Activated naive CD4-positive, alpha-beta T cell (primary cell): ENCODE measurements around the gene C2orf49.
A peak's percentile ranks its signal among the peaks of the same experiment; 100 is the strongest.

ENCODE experiments used
- DNase-seq, 4 experiments: peaks; one replicate each; lab custom pipeline; 2025; lab: John Stamatoyannopoulos, UW

C2orf49 gene

GRCh38 chr2:105362862-105363591, 25.7 kb downstream of the C2orf49 start:
- no peak for DNase-seq

- DNase-seq = no peak
Measured at GRCh38 chr2:105364436-105365139, 27.2 kb downstream of the C2orf49 start.

- no peak for DNase-seq
Measured at GRCh38 chr2:105365206-105365605, 27.9 kb downstream of the C2orf49 start.

GRCh38 chr2:105368759-105369408, 31.5 kb downstream of the C2orf49 start:
- no peak for DNase-seq

- DNase-seq = peak; percentile 64 to 80 (median 78)
Measured at GRCh38 chr2:105369777-105370690, 32.7 kb downstream of the C2orf49 start.

- DNase-seq = no peak
Measured at GRCh38 chr2:105371156-105371555, 33.8 kb downstream of the C2orf49 start.

- DNase-seq = no peak
Measured at GRCh38 chr2:105371810-105372209, 34.5 kb downstream of the C2orf49 start.

GRCh38 chr2:105373344-105373781, 36.0 kb downstream of the C2orf49 start:
- DNase-seq = no peak

- no peak for DNase-seq
Measured at GRCh38 chr2:105373895-105374401, 36.6 kb downstream of the C2orf49 start.

GRCh38 chr2:105375001-105375561, 37.7 kb downstream of the C2orf49 start:
- no peak for DNase-seq

- no peak for DNase-seq
Measured at GRCh38 chr2:105376010-105376409, 38.7 kb downstream of the C2orf49 start.

- no peak for DNase-seq
Measured at GRCh38 chr2:105376789-105377240, 39.5 kb downstream of the C2orf49 start.

GRCh38 chr2:105377871-105378270, 40.5 kb downstream of the C2orf49 start:
- DNase-seq = no peak

GRCh38 chr2:105378276-105378840, 41.0 kb downstream of the C2orf49 start:
- no peak for DNase-seq

GRCh38 chr2:105378921-105379383, 41.6 kb downstream of the C2orf49 start:
- no peak for DNase-seq

GRCh38 chr2:105379741-105380186, 42.4 kb downstream of the C2orf49 start:
- no peak for DNase-seq

GRCh38 chr2:105380432-105381100, 43.2 kb downstream of the C2orf49 start:
- DNase-seq = no peak

- no peak for DNase-seq
Measured at GRCh38 chr2:105381101-105381668, 43.8 kb downstream of the C2orf49 start.

GRCh38 chr2:105382177-105382576, 44.8 kb downstream of the C2orf49 start:
- DNase-seq = no peak
